Measurements from ENCODE around the gene ARFRP1.
A peak's percentile ranks its signal among the peaks of the same experiment; 100 is the strongest.

GRCh38 chr20:63706852-63707557 is 771 bp downstream of the ARFRP1 start:
- TF ChIP-seq POLR2A (IDR thresholded peaks at IDR 0.05; ENCODE audit: insufficient read depth in 1 of 2, low read depth in 2 of 2, low read length in 2 of 2) (peak in 1 of 2 experiments; percentile 43; a peak in 1 of 4 replicates), SAFB2 (CRISPR knock-in tag; IDR thresholded peaks at IDR 0.05; ENCODE audit: borderline replicate concordance, low read depth) (peak; percentile 79; the same call in 1 of the 2 replicates), NKX3-1 (CRISPR knock-in tag; IDR thresholded peaks at IDR 0.05) (no peak), SMARCE1 (IDR thresholded peaks at IDR 0.05; ENCODE audit: borderline replicate concordance) (no peak), CTCF (CRISPR knock-in tag; IDR thresholded peaks at IDR 0.05) (peak; percentile 98), CREB1 (IDR thresholded peaks at IDR 0.05) (0 out of 2 replicates have a peak, but pooled peaks have one; percentile 2), CREB1 (CRISPR knock-in tag; IDR thresholded peaks at IDR 0.05) (no peak), KMT2B (CRISPR knock-in tag; IDR thresholded peaks at IDR 0.05) (no peak; the same call in 1 of the 2 replicates), ZNF607 (CRISPR knock-in tag; IDR thresholded peaks at IDR 0.05; ENCODE audit: borderline replicate concordance) (peak; percentile 19; the same call in 1 of the 2 replicates), REST (IDR thresholded peaks at IDR 0.05; ENCODE audit: borderline replicate concordance in 1 of 2, low read depth in 1 of 2, low read length in 2 of 2) (no peak), ZNF33A (CRISPR knock-in tag; IDR thresholded peaks at IDR 0.05; ENCODE audit: borderline replicate concordance) (no peak), HNF4A (CRISPR knock-in tag; IDR thresholded peaks at IDR 0.05) (peak; percentile 28; the same call in 1 of the 2 replicates), ZKSCAN5 (CRISPR knock-in tag; IDR thresholded peaks at IDR 0.05) (no peak), NRL (CRISPR knock-in tag; IDR thresholded peaks at IDR 0.05; ENCODE audit: borderline replicate concordance) (peak; percentile 19; the same call in 1 of the 2 replicates), ZBTB43 (CRISPR knock-in tag; conservative IDR thresholded peaks at IDR 0.05) (no peak)
